ENCODE measurements around the gene FSTL3.

Gene FSTL3

DNA sequence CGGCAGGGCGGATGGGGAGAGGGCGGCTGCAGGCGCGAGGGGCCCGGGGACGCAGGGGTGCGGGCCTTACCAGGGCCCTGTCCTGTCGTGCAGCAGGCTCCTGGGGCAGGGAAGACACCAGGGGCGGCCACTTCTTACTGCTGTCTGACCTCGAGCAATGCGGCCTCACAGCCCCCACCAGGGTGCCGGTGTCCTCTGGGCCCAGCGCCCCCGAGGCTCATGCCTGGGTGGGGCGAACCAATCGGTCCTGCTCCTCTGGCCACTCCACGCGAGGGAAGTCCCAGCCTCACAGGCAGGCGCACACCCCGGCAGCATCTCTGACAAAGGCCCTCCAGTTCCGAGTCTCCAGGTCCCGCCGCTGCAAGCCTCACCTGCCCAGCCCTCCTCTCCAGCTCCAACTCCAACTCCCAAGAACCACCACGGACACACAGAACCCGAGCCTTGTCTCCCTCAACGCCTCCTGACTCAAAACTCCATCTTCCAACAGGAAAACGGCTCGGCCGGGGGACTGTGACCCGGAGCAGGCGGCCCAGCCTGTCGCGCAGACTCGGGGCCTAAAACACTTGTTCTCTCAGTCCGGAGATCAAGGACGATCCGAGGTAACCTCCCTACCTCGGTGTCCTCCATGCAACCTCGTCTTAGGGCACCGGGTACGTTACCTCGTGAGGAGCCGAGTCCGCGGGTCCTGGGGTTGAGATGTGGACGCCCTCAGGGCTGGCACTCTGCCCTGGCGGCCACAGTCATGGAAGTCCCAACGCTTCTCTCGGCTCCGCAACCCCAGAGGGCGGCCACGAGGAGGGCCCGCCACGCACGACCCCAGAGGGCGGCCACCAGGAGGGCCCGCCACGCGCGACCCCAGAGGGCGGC lies 30.0 kb upstream of the FSTL3 start:
- no peak for DNase-seq

DNA sequence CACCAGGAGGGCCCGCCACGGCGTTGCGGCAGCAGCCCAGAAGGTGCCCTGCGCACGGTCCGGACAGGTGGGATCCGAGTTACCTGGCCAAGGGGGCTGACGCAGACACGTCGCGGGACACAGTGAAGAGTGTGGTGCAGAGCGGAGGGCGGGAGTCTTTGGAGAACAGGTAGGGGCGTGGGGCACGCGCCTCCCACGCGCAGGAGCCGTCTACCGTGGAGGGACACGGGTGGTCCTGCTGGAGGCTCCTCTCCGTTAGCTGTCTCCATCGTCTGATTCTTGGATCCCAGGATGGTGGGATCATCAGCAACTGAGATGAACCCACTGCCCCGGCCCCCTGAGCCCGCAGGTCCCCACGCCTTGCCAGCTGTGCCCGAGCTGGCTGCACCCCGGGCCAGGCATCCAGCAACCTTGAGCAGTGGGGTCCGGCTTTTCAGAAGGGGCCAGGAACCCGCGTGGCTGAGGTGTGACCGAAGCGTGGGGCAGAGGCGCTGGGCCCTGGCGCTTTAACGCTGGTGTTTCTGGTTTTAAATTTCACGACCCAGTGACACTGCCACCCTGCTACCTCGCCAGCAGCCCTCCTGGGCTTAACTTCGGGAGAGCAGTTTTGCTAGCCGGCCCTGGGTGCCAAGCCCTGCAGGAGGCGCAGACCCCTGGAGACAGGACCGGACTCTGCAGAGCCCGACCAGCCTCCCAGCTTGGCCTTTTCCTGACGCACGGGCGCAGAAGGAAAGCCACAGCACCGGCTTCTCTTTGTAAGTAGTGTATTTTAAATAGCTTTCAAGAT lies 29.2 kb upstream of the FSTL3 start:
- DNase-seq, result no peak

DNA sequence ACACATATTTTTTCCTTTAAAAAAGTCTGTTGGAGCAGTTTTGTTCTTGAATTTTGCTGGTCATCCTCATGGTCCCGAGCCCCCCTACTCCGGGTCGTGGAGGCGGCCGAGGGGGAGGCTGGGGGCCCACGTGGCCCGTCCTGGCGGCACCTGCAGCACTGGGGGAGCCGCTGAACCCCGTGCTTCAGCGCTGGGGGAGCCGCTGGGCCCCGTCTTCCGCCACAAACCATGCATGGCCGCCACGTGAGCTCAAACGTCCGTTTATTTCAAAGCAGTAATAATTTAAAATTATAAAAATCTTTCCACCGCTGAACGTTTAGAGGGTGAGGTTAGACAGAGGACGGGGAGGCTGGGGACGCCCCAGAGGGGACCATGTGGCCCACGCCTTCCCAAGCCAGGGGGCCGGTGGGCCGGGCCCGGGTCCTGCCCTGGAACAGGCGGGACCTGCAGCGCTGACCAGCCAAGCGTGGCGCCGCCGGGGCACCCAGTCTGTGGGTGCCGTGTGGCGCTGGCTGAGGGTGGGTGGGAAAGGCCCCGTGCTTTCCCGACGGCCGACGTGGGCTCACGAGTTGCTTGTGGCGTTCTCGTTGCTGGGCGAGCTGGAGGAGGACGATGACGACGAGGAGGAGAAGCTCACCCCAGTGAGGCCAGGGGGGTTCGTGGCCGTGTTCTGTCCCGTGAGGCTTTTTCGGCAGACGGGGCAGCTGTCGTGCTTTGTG lies 28.5 kb upstream of the FSTL3 start:
- DNase-seq, result no peak

DNA sequence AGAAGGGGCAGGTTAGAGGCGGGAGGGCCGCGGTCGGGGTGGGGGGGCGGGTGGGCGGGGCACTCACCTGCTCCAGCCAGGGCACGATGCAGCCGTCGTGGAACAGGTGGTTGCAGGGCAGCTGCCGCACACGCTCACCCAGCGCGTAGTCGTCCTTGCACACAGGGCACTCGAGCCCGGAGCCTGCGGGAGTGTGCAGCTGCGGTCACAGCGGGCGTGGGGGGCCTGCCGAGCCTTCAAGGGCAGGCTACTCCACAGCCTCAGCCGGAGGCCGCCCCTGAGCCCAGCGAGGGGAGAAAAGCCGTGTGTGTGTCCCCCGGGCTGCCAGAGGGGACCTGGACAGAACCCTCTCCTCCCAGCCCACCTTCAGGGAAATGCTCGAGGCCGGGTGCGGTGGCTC lies 27.9 kb upstream of the FSTL3 start:
- DNase-seq, result no peak

DNA sequence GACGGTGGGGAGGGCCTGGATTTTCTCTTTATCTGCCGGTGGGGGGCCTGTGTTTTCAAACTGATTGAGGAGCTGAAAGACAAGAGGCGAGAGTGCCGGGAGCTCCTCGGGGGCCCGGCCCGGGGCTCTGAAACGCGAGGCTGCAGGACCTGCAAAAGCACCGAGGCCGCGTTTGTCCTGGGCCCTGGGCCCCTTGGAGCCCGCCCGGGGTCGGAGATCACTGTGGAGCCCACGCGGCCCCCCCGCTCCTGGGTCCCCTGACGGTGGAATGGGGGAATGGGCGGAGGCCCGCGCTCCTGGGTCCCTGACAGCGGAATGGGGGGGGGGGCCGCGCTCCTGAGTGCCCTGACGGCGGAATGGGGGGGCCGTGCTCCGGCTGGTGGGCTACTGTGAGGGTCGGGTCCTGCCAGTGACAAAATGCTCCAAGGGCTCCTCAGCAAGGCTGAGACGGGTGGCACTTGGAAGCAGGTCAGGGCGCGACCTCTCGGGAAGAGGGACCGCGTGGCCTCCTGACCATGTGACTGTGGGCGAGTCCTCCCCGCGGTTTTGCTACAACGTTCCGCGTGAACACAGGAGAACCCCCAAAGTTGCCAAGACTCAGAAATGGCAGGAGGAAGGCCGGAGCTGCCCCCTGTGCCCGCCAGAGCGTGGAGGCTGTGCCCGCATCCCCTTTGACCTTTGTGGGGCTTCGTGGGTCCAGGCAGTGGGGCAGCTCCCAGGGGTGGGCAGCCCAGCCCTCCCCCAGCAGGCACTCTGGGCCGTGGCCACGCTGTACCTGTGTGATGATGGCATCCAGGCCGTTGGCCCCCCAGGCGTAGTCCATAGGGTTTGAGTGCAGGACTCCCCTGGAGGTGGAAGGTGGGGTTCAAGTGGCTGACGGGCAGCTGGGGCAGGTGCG lies 27.0 kb upstream of the FSTL3 start:
- DNase-seq, result no peak

DNA sequence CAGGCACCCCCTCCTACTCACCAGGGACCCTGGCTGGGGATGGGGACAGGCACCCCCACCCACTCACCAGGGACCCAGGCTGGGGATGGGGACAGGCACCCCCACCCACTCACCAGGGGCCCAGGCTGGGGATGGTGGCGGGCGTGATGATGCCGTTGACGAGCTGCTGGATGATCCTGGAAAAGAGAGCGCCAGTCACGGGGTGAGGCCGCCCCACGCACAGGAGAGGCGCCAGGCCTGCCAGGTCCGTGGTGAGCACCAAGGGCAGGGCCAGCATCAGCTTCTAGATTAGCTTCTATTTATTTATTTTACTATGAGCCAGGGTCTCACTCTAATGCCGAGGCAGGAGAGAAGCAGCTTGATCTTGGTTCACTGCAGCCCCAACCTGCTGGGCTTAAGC lies 26.1 kb upstream of the FSTL3 start:
- DNase-seq, result no peak

GRCh38 chr19:651114-651818 lies 24.9 kb upstream of the FSTL3 start:
- DNase-seq, result no peak

- no peak for DNase-seq
Measured at GRCh38 chr19:651991-652390, 24.2 kb upstream of the FSTL3 start.

DNA sequence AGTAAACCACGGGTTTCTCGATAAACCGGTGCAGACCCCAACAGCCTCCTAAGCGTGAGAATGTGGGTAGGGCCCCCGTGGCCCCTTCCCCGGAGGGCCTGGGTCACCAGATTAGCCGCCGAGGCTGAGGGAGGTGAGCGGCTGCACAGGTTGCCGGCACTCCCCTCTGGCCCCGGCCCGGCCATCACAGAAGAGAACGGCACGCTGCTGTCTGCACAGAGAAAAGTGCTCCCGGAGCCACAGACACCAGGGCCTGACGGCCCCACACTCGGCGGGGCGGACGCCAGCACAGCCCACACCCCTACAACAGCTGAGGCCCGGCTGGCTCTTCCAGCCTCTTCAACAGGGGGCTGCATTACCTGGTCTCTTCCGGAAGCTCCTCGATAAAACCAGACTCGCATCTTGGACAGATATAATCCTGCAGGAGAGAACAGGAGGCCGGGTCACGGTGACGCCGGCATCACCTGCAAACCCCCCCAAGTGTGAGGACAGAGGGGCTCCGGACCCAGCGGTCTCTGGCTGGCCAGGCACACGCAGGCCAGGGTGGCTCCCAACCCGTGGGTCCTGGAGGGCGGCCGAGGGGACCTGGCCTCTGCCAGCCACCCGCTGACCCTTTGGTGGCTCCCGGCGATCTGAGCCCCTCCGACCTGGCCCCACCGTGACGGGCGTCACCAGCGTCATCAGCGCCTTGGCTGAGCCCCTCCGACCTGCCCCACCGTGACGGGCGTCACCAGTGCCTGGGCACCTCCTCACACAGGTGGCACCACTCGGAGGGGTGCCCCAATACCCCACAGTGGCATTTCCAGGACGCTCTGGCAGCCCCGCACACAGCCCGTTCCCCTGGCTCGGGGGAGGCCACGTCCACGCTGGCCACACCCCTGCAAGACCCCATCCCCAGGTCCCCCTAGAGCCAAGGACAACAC lies 23.5 kb upstream of the FSTL3 start:
- no peak for DNase-seq

GRCh38 chr19:653425-653824 lies 22.8 kb upstream of the FSTL3 start:
- DNase-seq, result no peak

- DNase-seq, result no peak
Measured at GRCh38 chr19:655691-656090, 20.5 kb upstream of the FSTL3 start.

- no peak for DNase-seq
Measured at GRCh38 chr19:656751-657559, 19.2 kb upstream of the FSTL3 start.

DNA sequence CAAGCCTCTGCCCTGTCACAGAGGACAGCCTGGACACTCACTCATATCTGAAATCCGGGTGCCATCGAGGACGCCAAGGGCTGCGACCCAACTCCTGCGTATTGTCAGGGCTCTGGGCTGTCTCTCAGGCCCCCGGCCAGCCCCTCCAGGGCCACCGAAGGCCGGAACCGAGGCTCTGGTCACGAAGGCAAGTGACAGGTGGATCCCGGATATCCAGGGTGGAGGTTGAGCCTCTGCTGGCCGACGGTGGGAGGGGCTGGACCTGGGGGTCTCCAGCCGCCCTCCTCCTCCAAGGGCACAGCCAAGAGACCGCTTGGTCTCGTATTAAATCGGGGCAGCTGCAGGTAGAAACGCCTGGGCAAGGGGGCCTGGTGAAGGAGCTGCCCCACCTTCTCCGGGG lies 18.6 kb upstream of the FSTL3 start:
- no peak for DNase-seq

DNA sequence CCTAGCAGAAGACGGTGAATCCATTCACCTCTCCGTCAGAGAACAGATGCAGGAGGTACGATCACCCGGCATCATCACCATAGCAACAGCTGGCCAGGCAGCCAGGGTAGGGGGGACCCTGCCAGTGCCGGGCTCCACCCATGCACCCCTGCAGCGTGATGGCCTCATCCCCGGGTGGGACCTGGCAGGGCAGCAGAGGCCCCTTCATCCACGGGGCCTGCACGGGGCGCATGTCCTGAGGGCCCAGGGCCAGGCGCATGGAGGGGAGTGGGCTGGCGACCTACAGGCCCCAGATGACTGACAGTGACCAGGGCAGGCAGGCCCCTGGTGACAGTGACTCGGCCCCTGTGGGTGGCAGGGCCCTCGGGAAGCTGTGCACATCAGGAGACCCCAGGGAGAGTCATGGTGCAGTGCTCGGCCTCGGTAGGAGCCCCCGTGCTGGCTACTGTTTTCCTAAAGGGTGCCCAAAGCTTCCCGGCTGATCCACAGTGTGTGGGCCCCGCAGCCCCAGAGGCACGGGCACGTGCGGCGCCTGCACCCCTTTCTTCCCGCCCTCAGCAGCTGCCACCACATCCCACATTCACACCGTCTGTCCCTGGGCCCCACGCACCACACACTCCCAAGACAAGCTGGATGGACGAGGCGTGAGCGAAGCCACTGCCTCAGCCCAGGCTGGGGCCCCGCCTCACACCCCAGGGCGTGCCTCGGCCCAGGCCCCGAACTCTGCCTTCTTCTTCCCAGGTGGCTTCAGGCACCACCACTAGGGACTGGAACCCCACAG lies 17.9 kb upstream of the FSTL3 start:
- DNase-seq, result no peak

GRCh38 chr19:658916-659839 lies 17.0 kb upstream of the FSTL3 start:
- no peak for DNase-seq

- DNase-seq, result no peak
Measured at GRCh38 chr19:660793-661426, 15.3 kb upstream of the FSTL3 start.

Measured in NCI-H1092 treated with DMSO at 0.1 percent for 48 hours (cell line).